Endothelial cell of umbilical vein (primary cell): Measurements from ENCODE around the gene CNNM3. TPM values are rescaled to one million over a fixed set of nuclear protein-coding genes. Genes with fewer than 3 reads are reported as not detected.

Experiments used
- BruUV-seq: library from RNA; stranded (reverse); fragments of 400-500 nt; replicated peaks from 2 replicates; lab custom pipeline; 2021; lab: Mats Ljungman, UMichigan
- CTCF ChIA-PET: fragments of 300-600, 350-600 bp; sonication (Branson Sonifier 250); formaldehyde crosslinking; loops from one replicate; lab custom pipeline; 2021; ENCODE audit warnings: antibody characterized with exemption, inconsistent platforms; lab: Charles Lee
- POLR2A ChIA-PET: fragments of 300-600, 350-600 bp; sonication (Branson Sonifier 250); formaldehyde crosslinking; loops from one replicate; lab custom pipeline; 2021; ENCODE audit warnings: antibody characterized with exemption, inconsistent platforms; lab: Charles Lee
- DNase-seq: peaks from one replicate; pipeline ENCODE4 v3.0.0-alpha.2; 2011; ENCODE audit warnings: low read depth, low spot score
- FAIRE-seq: peaks from 2 replicates; lab custom pipeline; 2011; peaks lifted over from hg19 to GRCh38; lab: Jason Lieb, UNC
- H2AFZ ChIP-seq: 2 replicates; pipeline ENCODE4 v1.6.0; 2012; ENCODE audit warnings: low read depth, low read length, control low read depth, inconsistent platforms
- H3K27ac ChIP-seq: 2 replicates; pipeline ENCODE4 v1.5.1; 2011; ENCODE audit warnings: low read depth, mild to moderate bottlenecking, control low read depth, low read length, moderate library complexity; ENCODE audit not compliant: insufficient read depth
- H3K27me3 ChIP-seq, 2 experiments: 2 replicates each; pipeline versions ENCODE4 v1.6.0 to v1.6.1; 2011; ENCODE audit warnings: low read length in 2 of 2, mixed read lengths in 1 of 2; ENCODE audit not compliant: control insufficient read depth in 2 of 2, insufficient read depth in 2 of 2
- H3K36me3 ChIP-seq, 2 experiments: 2 replicates in 1 of 2; 3 replicates in 1 of 2; pipeline ENCODE4 v1.5.1; 2011; ENCODE audit warnings: low read length in 2 of 2, mild to moderate bottlenecking in 1 of 2, moderate library complexity in 1 of 2; ENCODE audit not compliant: control insufficient read depth in 2 of 2, insufficient read depth in 2 of 2; ENCODE audit errors: extremely low read depth in 1 of 2
- H3K4me1 ChIP-seq: 3 replicates; pipeline ENCODE4 v1.5.1; 2011; ENCODE audit warnings: mild to moderate bottlenecking, low read length; ENCODE audit not compliant: control insufficient read depth, insufficient read depth; ENCODE audit errors: extremely low read depth
- H3K4me2 ChIP-seq: 2 replicates; pipeline ENCODE4 v1.6.1; 2011; ENCODE audit warnings: low read length, control low read depth, mixed read lengths; ENCODE audit not compliant: insufficient read depth
- H3K4me3 ChIP-seq, 3 experiments: fragments of 200-600 bp in 1 of 3; sonication (generic), shearing (Covaris generic) in 1 of 3; replicated peaks in 1 of 3; 2 replicates each; pipeline ENCODE4 v1.5.1; 2011 to 2016; ENCODE audit warnings: control low read depth in 3 of 3, low read length in 3 of 3, mild to moderate bottlenecking in 2 of 3, inconsistent platforms in 1 of 3, low read depth in 1 of 3, moderate library complexity in 1 of 3; ENCODE audit not compliant: insufficient read depth in 1 of 3
- H3K79me2 ChIP-seq: 2 replicates; pipeline ENCODE4 v1.6.0; 2012; ENCODE audit warnings: low read length, inconsistent platforms; ENCODE audit not compliant: control insufficient read depth, insufficient read depth
- H3K9ac ChIP-seq: replicated peaks from 2 replicates; pipeline ENCODE3; 2011; ENCODE audit warnings: low read length, control low read depth; ENCODE audit not compliant: insufficient read depth; ENCODE audit errors: extremely low read depth
- H3K9me1 ChIP-seq: replicated peaks from 3 replicates; pipeline ENCODE4 v1.6.0; 2011; ENCODE audit warnings: mild to moderate bottlenecking, low read length; ENCODE audit not compliant: control insufficient read depth, insufficient read depth; ENCODE audit errors: extremely low read depth
- H3K9me3 ChIP-seq: replicated peaks from 2 replicates; pipeline ENCODE4 v1.5.1; 2012; ENCODE audit warnings: low read length, inconsistent platforms; ENCODE audit not compliant: control insufficient read depth, insufficient read depth
- H4K20me1 ChIP-seq: replicated peaks from 2 replicates; pipeline ENCODE3; 2011; ENCODE audit warnings: mild to moderate bottlenecking, low read length; ENCODE audit not compliant: control insufficient read depth, insufficient read depth; ENCODE audit errors: extremely low read depth
- EZH2 ChIP-seq: IDR thresholded peaks from 2 replicates; pipeline ENCODE4 v1.6.1; 2012; ENCODE audit warnings: borderline replicate concordance, low read depth, mild to moderate bottlenecking, moderate library complexity, low read length, inconsistent platforms; ENCODE audit not compliant: severe bottlenecking
- FOS ChIP-seq: IDR thresholded peaks from 2 replicates; pipeline ENCODE4 v1.6.1; 2011; ENCODE audit warnings: mild to moderate bottlenecking, low read length, moderate library complexity, borderline replicate concordance; ENCODE audit not compliant: insufficient read depth
- GATA2 ChIP-seq: IDR thresholded peaks from 2 replicates; pipeline ENCODE4 v1.7.0; 2011; ENCODE audit warnings: low read depth, mild to moderate bottlenecking, moderate library complexity, mixed read lengths, low read length; ENCODE audit not compliant: insufficient read length, insufficient read depth
- JUN ChIP-seq: IDR thresholded peaks from 2 replicates; pipeline ENCODE4 v1.6.1; 2011; ENCODE audit warnings: borderline replicate concordance, low read depth; ENCODE audit not compliant: insufficient read length, insufficient read depth
- MAX ChIP-seq: IDR thresholded peaks from 2 replicates; pipeline ENCODE4 v1.6.1; 2011; ENCODE audit not compliant: insufficient read depth, insufficient read length
- MYC ChIP-seq: IDR thresholded peaks from one replicate; pipeline ENCODE4 v1.6.1; 2011; ENCODE audit warnings: mild to moderate bottlenecking, low read depth, low read length
- POLR2A ChIP-seq: IDR thresholded peaks from 2 replicates; pipeline ENCODE4 v1.6.1; 2012; ENCODE audit warnings: low read depth, mild to moderate bottlenecking, control low read depth, low read length
- POLR2AphosphoS5 ChIP-seq: IDR thresholded peaks from 2 replicates; pipeline ENCODE4 v1.6.1; 2012; ENCODE audit warnings: low read depth, mild to moderate bottlenecking, control low read depth, low read length, moderate library complexity; ENCODE audit not compliant: insufficient read depth
- dilution Hi-C: fragments of 300-500 bp; cut with MboI; formaldehyde crosslinking; loops from one replicate; pipeline ENCODE4 v1.15.0; 2019; ENCODE audit warnings: low sequenced_read_pairs; ENCODE audit not compliant: extremely low pct_ligation_motif_present
- intact Hi-C: fragments of 100-400 bp; cut with micrococcal nuclease; formaldehyde crosslinking; loops from one replicate; pipeline ENCODE4 v1.10.0; 2022
- polyA plus RNA-seq, 4 experiments: library from polyadenylated mRNA; depleted of rRNA in 3 of 4; stranded (reverse) in 3 of 4; unstranded in 1 of 4; fragments of >200 nt; gene quantifications; 2 replicates each; pipeline versions ENCODE4 v1.2.1 to v1.2.3, GENCODE V29; 2011 to 2012; ENCODE audit warnings: missing spikeins in 1 of 4
- total RNA-seq: library from RNA; stranded (reverse); gene quantifications from 2 replicates; pipeline ENCODE4 v1.2.3, GENCODE V29; 2021
- TF ChIP-seq, protein P1 (sequence below), 2 donors: IDR thresholded peaks; 1 replicate in 1 of 2; 2 replicates in 1 of 2; pipeline ENCODE4 v1.5.1; 2011; ENCODE audit warnings: low read length in 2 of 2, mild to moderate bottlenecking in 2 of 2, moderate library complexity in 2 of 2, control low read depth in 1 of 2, inconsistent platforms in 1 of 2, low read depth in 1 of 2; ENCODE audit not compliant: insufficient read depth in 1 of 2; ENCODE audit errors: extremely low read depth in 1 of 2

Gene CNNM3
- total and polyA plus RNA-seq, 2 donors (not counting 3 experiments of a cell fraction or from before 2014, with no cell fraction given) = 13.0 to 14.9 TPM

DNA sequence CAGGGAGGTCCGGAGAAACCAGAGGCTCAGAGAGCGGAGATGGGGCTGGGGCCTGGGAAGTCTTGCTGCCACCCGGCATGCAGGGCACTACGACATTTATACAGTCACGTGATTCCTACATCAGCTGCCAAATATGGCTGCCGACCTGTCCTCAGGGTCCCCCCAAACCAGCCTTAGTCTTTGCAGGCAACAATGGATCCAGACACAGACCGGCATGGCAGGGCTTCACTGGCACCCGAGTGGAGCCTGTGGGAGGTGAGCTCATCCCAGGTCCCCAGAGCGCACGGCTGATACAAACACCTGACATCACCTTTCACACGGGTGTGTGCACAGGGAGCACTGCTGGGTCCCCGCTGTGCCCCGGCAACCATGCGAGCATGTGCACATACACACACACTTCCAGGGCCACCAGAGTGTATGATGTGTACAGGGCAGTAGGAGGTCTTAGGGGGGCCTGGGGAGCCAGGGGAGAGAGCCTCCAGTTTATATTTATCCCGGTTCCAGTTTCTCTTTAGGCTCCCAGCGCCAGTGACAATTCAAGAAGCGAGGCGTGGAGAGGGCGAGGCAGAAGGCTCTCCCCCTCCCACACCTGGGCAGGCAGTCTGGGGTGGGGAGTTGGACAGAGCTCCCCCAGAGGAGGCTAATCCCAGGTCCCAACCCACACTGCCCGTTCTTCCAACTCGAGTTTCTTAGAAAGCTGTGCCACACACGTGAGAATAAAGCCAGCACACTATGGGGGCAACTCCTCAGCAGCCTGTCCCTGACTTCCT lies 51.1 kb downstream of the CNNM3 start:
- intact Hi-C loops = loop anchor here (1.0 kb wide), 1 partner anchor 9 kb away; the partner anchor contains the start of gene ANKRD39
- H3K9me1 ChIP-seq = no peaks in the 10 kb centered on the region
- CTCF ChIA-PET = interaction anchor here (0.6 to 6.5 kb wide), 5 partner anchors 8 to 83 kb away, joined by 3 to 81 read pairs (median 5); partner anchors contain the start of genes ANKRD39 and CNNM3
- H3K79me2 ChIP-seq = no peaks in the 10 kb centered on the region
- no peak overlapping the region for H3K9ac ChIP-seq
- no peak overlapping the region for H2AFZ ChIP-seq
- peak overlapping the region in 1 of 3 experiments; percentile 59 for H3K4me3 ChIP-seq
- dilution Hi-C loops = no loop called here
- BruUV-seq = no TSS peak
- no peak overlapping the region for H3K27ac ChIP-seq
- DNase-seq = peak; percentile 12
- H3K9me3 ChIP-seq = no peaks in the 10 kb centered on the region
- TF ChIP-seq, protein P1, sequence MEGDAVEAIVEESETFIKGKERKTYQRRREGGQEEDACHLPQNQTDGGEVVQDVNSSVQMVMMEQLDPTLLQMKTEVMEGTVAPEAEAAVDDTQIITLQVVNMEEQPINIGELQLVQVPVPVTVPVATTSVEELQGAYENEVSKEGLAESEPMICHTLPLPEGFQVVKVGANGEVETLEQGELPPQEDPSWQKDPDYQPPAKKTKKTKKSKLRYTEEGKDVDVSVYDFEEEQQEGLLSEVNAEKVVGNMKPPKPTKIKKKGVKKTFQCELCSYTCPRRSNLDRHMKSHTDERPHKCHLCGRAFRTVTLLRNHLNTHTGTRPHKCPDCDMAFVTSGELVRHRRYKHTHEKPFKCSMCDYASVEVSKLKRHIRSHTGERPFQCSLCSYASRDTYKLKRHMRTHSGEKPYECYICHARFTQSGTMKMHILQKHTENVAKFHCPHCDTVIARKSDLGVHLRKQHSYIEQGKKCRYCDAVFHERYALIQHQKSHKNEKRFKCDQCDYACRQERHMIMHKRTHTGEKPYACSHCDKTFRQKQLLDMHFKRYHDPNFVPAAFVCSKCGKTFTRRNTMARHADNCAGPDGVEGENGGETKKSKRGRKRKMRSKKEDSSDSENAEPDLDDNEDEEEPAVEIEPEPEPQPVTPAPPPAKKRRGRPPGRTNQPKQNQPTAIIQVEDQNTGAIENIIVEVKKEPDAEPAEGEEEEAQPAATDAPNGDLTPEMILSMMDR (IDR thresholded peaks at IDR 0.05; ENCODE audit: extremely low read depth in 1 of 2, insufficient read depth in 1 of 2, low read depth in 1 of 2, low read length in 2 of 2) = no peak
- no peak for TF ChIP-seq GATA2
- no peak for TF ChIP-seq FOS
- TF ChIP-seq EZH2 = no peak
- TF ChIP-seq MAX = no peak
- no peak for TF ChIP-seq POLR2AphosphoS5
- TF ChIP-seq JUN = no peak
- no peak for TF ChIP-seq MYC
- no peak for TF ChIP-seq POLR2A
- H3K4me2 ChIP-seq = peak overlapping the region; percentile 36
- peak; percentile 35 for FAIRE-seq
- POLR2A ChIA-PET = interaction anchor here (0.5 to 0.6 kb wide), 2 partner anchors 9 to 91 kb away, joined by 3 to 12 read pairs; no protein-coding TSS in a partner anchor
- H3K36me3 ChIP-seq = peaks cover 4 to 28% of the 10 kb centered on the region in 2 experiments
- no peaks in the 10 kb centered on the region for H4K20me1 ChIP-seq
- H3K27me3 ChIP-seq = peaks cover 10 to 16% of the 10 kb centered on the region in 2 experiments
- peaks cover 30% of the 10 kb centered on the region for H3K4me1 ChIP-seq
